Urinary bladder (tissue), 4 donors: ENCODE results near the gene LRRC74A. TPM values are rescaled to one million over a fixed set of nuclear protein-coding genes. Genes with fewer than 3 reads are reported as not detected.

Experiments used
- DNase-seq: peaks from one replicate; pipeline ENCODE4 v3.0.0-alpha.2; 2015; ENCODE audit errors: extremely low spot score
- H3K27ac ChIP-seq: one replicate; pipeline ENCODE4 v1.5.1; 2013; ENCODE audit warnings: low read depth, mild to moderate bottlenecking, moderate library complexity
- H3K36me3 ChIP-seq: one replicate; pipeline ENCODE4 v1.6.1; 2013; ENCODE audit warnings: mild to moderate bottlenecking, moderate library complexity; ENCODE audit not compliant: insufficient read depth
- H3K4me1 ChIP-seq: one replicate; pipeline ENCODE4 v1.6.1; 2013; ENCODE audit warnings: mild to moderate bottlenecking, moderate library complexity; ENCODE audit not compliant: insufficient read depth
- H3K4me3 ChIP-seq: one replicate; pipeline ENCODE4 v1.5.1; 2013; ENCODE audit warnings: low read depth, low read length
- WGBS: extraction: QIAGEN DNeasy Blood & Tissue Kit; methylation state at CpG from one replicate; pipeline ENCODE4 v1.1.7; 2013; 5-methylcytosine and 5-hydroxymethylcytosine counted together
- polyA plus RNA-seq: library from polyadenylated mRNA; stranded (reverse); fragments of 200-250 nt; gene quantifications from one replicate; pipeline ENCODE4 v1.2.3, GENCODE V29; 2013
- total RNA-seq: library from RNA; depleted of rRNA; stranded (reverse); fragments of >200 nt; gene quantifications from one replicate; pipeline ENCODE4 v1.2.3, GENCODE V29; 2014
- donor health status: healthy with polysubstance abuse.
- donor health status: healthy.

LRRC74A gene
- total and polyA plus RNA-seq, 2 donors: not detected

GRCh38 chr14:76844223-76844622 lies 18.0 kb downstream of the LRRC74A start:
- H3K36me3 ChIP-seq: no peaks in the 10 kb centered on the region
- no peak for DNase-seq
- H3K4me3 ChIP-seq: no peak overlapping the region
- WGBS: 48% methylated on average over 9 of the region's 9 CpGs
- no peak overlapping the region for H3K27ac ChIP-seq
- H3K4me1 ChIP-seq: no peaks in the 10 kb centered on the region

GRCh38 chr14:76846331-76847047 lies 20.3 kb downstream of the LRRC74A start:
- Histone ChIP-seq H3K36me3 (no peaks in the 10 kb centered on the region), H3K4me1 (no peaks in the 10 kb centered on the region), H3K27ac (no peak overlapping the region), H3K4me3 (no peak overlapping the region)
- no peak for DNase-seq
- 74% methylated on average over 7 of the region's 7 CpGs for WGBS

- WGBS: 79% methylated on average over 6 of the region's 6 CpGs
- Histone ChIP-seq H3K4me3 (no peak overlapping the region), H3K4me1 (no peaks in the 10 kb centered on the region), H3K27ac (no peak overlapping the region), H3K36me3 (no peaks in the 10 kb centered on the region)
- no peak for DNase-seq
Measured at GRCh38 chr14:76848879-76849278, 22.7 kb downstream of the LRRC74A start.

- Histone ChIP-seq H3K36me3 (no peaks in the 10 kb centered on the region), H3K27ac (no peak overlapping the region), H3K4me3 (no peak overlapping the region), H3K4me1 (no peaks in the 10 kb centered on the region)
- no peak for DNase-seq
- WGBS: 95% methylated on average over 2 of the region's 2 CpGs
Measured at GRCh38 chr14:76855066-76855465, 28.9 kb downstream of the LRRC74A start.

- no peak overlapping the region for H3K4me3 ChIP-seq
- 62% methylated on average over 1 of the region's 1 CpG for WGBS
- no peaks in the 10 kb centered on the region for H3K4me1 ChIP-seq
- no peak overlapping the region for H3K27ac ChIP-seq
- no peaks in the 10 kb centered on the region for H3K36me3 ChIP-seq
- no peak for DNase-seq
Measured at GRCh38 chr14:76856769-76857168, 30.6 kb downstream of the LRRC74A start.

GRCh38 chr14:76861574-76862255 lies 35.5 kb downstream of the LRRC74A start:
- 51% methylated on average over 10 of the region's 10 CpGs for WGBS
- Histone ChIP-seq H3K27ac (no peak overlapping the region), H3K4me3 (no peak overlapping the region), H3K4me1 (no peaks in the 10 kb centered on the region), H3K36me3 (no peaks in the 10 kb centered on the region)
- DNase-seq: no peak

- Histone ChIP-seq H3K36me3 (no peaks in the 10 kb centered on the region), H3K4me1 (no peaks in the 10 kb centered on the region), H3K27ac (no peak overlapping the region), H3K4me3 (no peak overlapping the region)
- DNase-seq: no peak
- 85% methylated on average over 10 of the region's 10 CpGs for WGBS
Measured at GRCh38 chr14:76862546-76863282, 36.5 kb downstream of the LRRC74A start.

GRCh38 chr14:76863724-76864407 lies 37.7 kb downstream of the LRRC74A start:
- Histone ChIP-seq H3K27ac (no peak overlapping the region), H3K4me1 (no peaks in the 10 kb centered on the region), H3K4me3 (no peak overlapping the region), H3K36me3 (no peaks in the 10 kb centered on the region)
- WGBS: 34% methylated on average over 15 of the region's 15 CpGs
- no peak for DNase-seq

- DNase-seq: no peak
- Histone ChIP-seq H3K4me1 (no peaks in the 10 kb centered on the region), H3K4me3 (no peak overlapping the region), H3K36me3 (no peaks in the 10 kb centered on the region), H3K27ac (no peak overlapping the region)
- 63% methylated on average over 9 of the region's 9 CpGs for WGBS
Measured at GRCh38 chr14:76866456-76866855, 40.2 kb downstream of the LRRC74A start.

GRCh38 chr14:76867516-76868453 lies 41.6 kb downstream of the LRRC74A start:
- no peaks in the 10 kb centered on the region for H3K4me1 ChIP-seq
- H3K36me3 ChIP-seq: no peaks in the 10 kb centered on the region
- DNase-seq: no peak
- H3K4me3 ChIP-seq: no peak overlapping the region
- H3K27ac ChIP-seq: no peak overlapping the region
- 63% methylated on average over 25 of the region's 25 CpGs for WGBS

GRCh38 chr14:76868454-76869170 lies 42.4 kb downstream of the LRRC74A start:
- Histone ChIP-seq H3K4me3 (no peak overlapping the region), H3K4me1 (no peaks in the 10 kb centered on the region), H3K36me3 (no peaks in the 10 kb centered on the region), H3K27ac (no peak overlapping the region)
- WGBS: 79% methylated on average over 29 of the region's 29 CpGs
- no peak for DNase-seq

GRCh38 chr14:76870166-76870565 lies 44.0 kb downstream of the LRRC74A start:
- H3K4me3 ChIP-seq: no peak overlapping the region
- no peaks in the 10 kb centered on the region for H3K4me1 ChIP-seq
- no peaks in the 10 kb centered on the region for H3K36me3 ChIP-seq
- 58% methylated on average over 7 of the region's 7 CpGs for WGBS
- no peak overlapping the region for H3K27ac ChIP-seq
- DNase-seq: no peak
